H1 (cell line): ENCODE results near the gene CHRDL1. TPM values are rescaled to one million over a fixed set of nuclear protein-coding genes. Genes with fewer than 3 reads are reported as not detected.

Source experiments
- CTCF ChIA-PET: fragments of 300-600 bp; sonication (Branson Sonifier 250); formaldehyde crosslinking; loops from one replicate; lab custom pipeline; 2021; ENCODE audit not compliant: partially characterized antibody; lab: Charles Lee
- POLR2A ChIA-PET: fragments of 300-600 bp; sonication (Branson Sonifier 250); formaldehyde crosslinking; loops from one replicate; lab custom pipeline; 2021; ENCODE audit warnings: inconsistent platforms; ENCODE audit not compliant: partially characterized antibody; lab: Charles Lee
- DNase-seq, 2 experiments: peaks; one replicate each; pipeline versions ENCODE4 v3.0.0 to v3.0.0-alpha.2; 2010 to 2022; ENCODE audit warnings: low spot score in 2 of 2, low read depth in 1 of 2, mixed read lengths in 1 of 2
- FAIRE-seq: peaks from 2 replicates; lab custom pipeline; 2011; peaks lifted over from hg19 to GRCh38; lab: Jason Lieb, UNC
- H2AFZ ChIP-seq: 2 replicates; pipeline ENCODE4 v1.8.1; 2012; ENCODE audit warnings: low read length, inconsistent platforms
- H2AK5ac ChIP-seq: 2 replicates; pipeline ENCODE4 v1.6.1; 2013; ENCODE audit warnings: low read depth, low read length
- H2BK120ac ChIP-seq: replicated peaks from 2 replicates; pipeline ENCODE3; 2013; ENCODE audit warnings: low read depth, low read length, inconsistent platforms
- H2BK12ac ChIP-seq: 2 replicates; pipeline ENCODE4 v1.6.1; 2013; ENCODE audit warnings: low read depth, low read length
- H2BK15ac ChIP-seq: 2 replicates; pipeline ENCODE4 v1.6.1; 2013; ENCODE audit warnings: low read length
- H2BK20ac ChIP-seq: 2 replicates; pipeline ENCODE4 v1.6.1; 2013; ENCODE audit warnings: low read length
- H2BK5ac ChIP-seq: 2 replicates; pipeline ENCODE4 v1.6.1; 2013; ENCODE audit warnings: low read depth, low read length
- H3K14ac ChIP-seq: 2 replicates; pipeline ENCODE4 v1.6.1; 2013; ENCODE audit warnings: inconsistent platforms; ENCODE audit not compliant: insufficient read length
- H3K18ac ChIP-seq: 2 replicates; pipeline ENCODE4 v1.6.1; 2013; ENCODE audit warnings: low read length; ENCODE audit errors: extremely low read depth
- H3K23ac ChIP-seq: 2 replicates; pipeline ENCODE4 v1.6.1; 2013; ENCODE audit warnings: inconsistent platforms; ENCODE audit not compliant: insufficient read length
- H3K23me2 ChIP-seq: 2 replicates; pipeline ENCODE4 v1.6.1; 2013; ENCODE audit warnings: low read depth, low read length
- H3K27ac ChIP-seq: 2 replicates; pipeline ENCODE4 v1.6.1; 2011; ENCODE audit warnings: low read depth, low read length, inconsistent platforms
- H3K27me3 ChIP-seq, 4 experiments: replicated peaks in 1 of 4; 1 replicate in 1 of 4; 2 replicates in 3 of 4; pipeline versions ENCODE4 v1.6.1 to v1.8.1; 2011 to 2013; ENCODE audit warnings: low read length in 3 of 4, mild to moderate bottlenecking in 3 of 4, inconsistent platforms in 2 of 4, mixed read lengths in 2 of 4, moderate library complexity in 1 of 4; ENCODE audit not compliant: control insufficient read depth in 3 of 4, insufficient read depth in 3 of 4; ENCODE audit errors: extremely low read depth in 1 of 4
- H3K36me3 ChIP-seq, 4 experiments: 2 replicates each; pipeline versions ENCODE4 v1.6.1 to v1.8.1; 2011 to 2013; ENCODE audit warnings: mild to moderate bottlenecking in 4 of 4, low read length in 3 of 4, moderate library complexity in 2 of 4, control low read depth in 1 of 4, inconsistent platforms in 1 of 4; ENCODE audit not compliant: insufficient read depth in 4 of 4, control insufficient read depth in 2 of 4
- H3K4ac ChIP-seq: replicated peaks from 2 replicates; pipeline ENCODE3; 2013; ENCODE audit warnings: low read length, low read depth, mixed read lengths, inconsistent platforms; ENCODE audit not compliant: insufficient read length
- H3K4me1 ChIP-seq, 4 experiments: replicated peaks in 1 of 4; 1 replicate in 1 of 4; 2 replicates in 3 of 4; pipeline versions ENCODE4 v1.6.1 to v1.8.1; 2011 to 2013; ENCODE audit warnings: low read length in 3 of 4, inconsistent platforms in 2 of 4, mixed read lengths in 1 of 4; ENCODE audit not compliant: insufficient read depth in 4 of 4, control insufficient read depth in 3 of 4
- H3K4me2 ChIP-seq, 2 experiments: 2 replicates each; pipeline versions ENCODE4 v1.6.1 to v1.8.1; 2011 to 2013; ENCODE audit warnings: low read depth in 2 of 2, low read length in 2 of 2, control low read depth in 1 of 2, inconsistent platforms in 1 of 2, mild to moderate bottlenecking in 1 of 2; ENCODE audit not compliant: insufficient read depth in 1 of 2
- H3K4me3 ChIP-seq, 4 experiments: fragments of 200-600, 300-600 bp in 1 of 4; sonication (generic), shearing (Covaris generic), sonication (Bioruptor Twin) in 1 of 4; 2 replicates each; pipeline versions ENCODE4 v1.5.1 to v1.8.1; 2011 to 2016; ENCODE audit warnings: low read length in 4 of 4, low read depth in 3 of 4, control low read depth in 2 of 4, inconsistent platforms in 2 of 4, mild to moderate bottlenecking in 2 of 4, mixed read lengths in 1 of 4, moderate library complexity in 1 of 4; ENCODE audit not compliant: insufficient read depth in 2 of 4; ENCODE audit errors: extremely low read depth in 1 of 4
- H3K56ac ChIP-seq: replicated peaks from 2 replicates; pipeline ENCODE3; 2013; ENCODE audit warnings: low read depth, mild to moderate bottlenecking, mixed read lengths, low read length, inconsistent platforms; ENCODE audit not compliant: insufficient read length
- H3K79me1 ChIP-seq: 2 replicates; pipeline ENCODE4 v1.6.1; 2013; ENCODE audit warnings: low read depth, low read length, control low read depth
- H3K79me2 ChIP-seq, 2 experiments: 2 replicates each; pipeline versions ENCODE4 v1.6.1 to v1.8.1; 2012 to 2013; ENCODE audit warnings: low read length in 2 of 2, mild to moderate bottlenecking in 2 of 2, inconsistent platforms in 1 of 2; ENCODE audit not compliant: insufficient read depth in 2 of 2, control insufficient read depth in 1 of 2
- H3K9ac ChIP-seq, 4 experiments: replicated peaks in 1 of 4; 1 replicate in 1 of 4; 2 replicates in 3 of 4; pipeline versions ENCODE4 v1.6.1 to v1.8.1; 2011 to 2013; ENCODE audit warnings: low read depth in 3 of 4, low read length in 3 of 4, control low read depth in 2 of 4, mild to moderate bottlenecking in 2 of 4, moderate library complexity in 2 of 4, inconsistent platforms in 1 of 4; ENCODE audit errors: extremely low read depth in 1 of 4
- H3K9me3 ChIP-seq, 2 experiments: 2 replicates each; pipeline versions ENCODE4 v1.6.1 to v1.8.1; 2012 to 2013; ENCODE audit warnings: mild to moderate bottlenecking in 2 of 2, moderate library complexity in 2 of 2, control low read depth in 1 of 2, inconsistent platforms in 1 of 2, low read depth in 1 of 2, low read length in 1 of 2, mixed read lengths in 1 of 2; ENCODE audit not compliant: insufficient read depth in 2 of 2
- H4K20me1 ChIP-seq, 2 experiments: replicated peaks in 1 of 2; 2 replicates each; pipeline versions ENCODE3 to v1.8.1; 2011 to 2013; ENCODE audit warnings: inconsistent platforms in 2 of 2, low read length in 2 of 2, mild to moderate bottlenecking in 1 of 2; ENCODE audit not compliant: insufficient read depth in 2 of 2, control insufficient read depth in 1 of 2
- H4K5ac ChIP-seq: 2 replicates; pipeline ENCODE4 v1.6.1; 2013; ENCODE audit warnings: low read length, low read depth, mixed read lengths, inconsistent platforms; ENCODE audit not compliant: insufficient read length
- H4K8ac ChIP-seq: 2 replicates; pipeline ENCODE4 v1.8.0; 2013; ENCODE audit warnings: mild to moderate bottlenecking, moderate library complexity, low read length, inconsistent platforms; ENCODE audit not compliant: insufficient read depth; ENCODE audit errors: extremely low read depth
- H4K91ac ChIP-seq: replicated peaks from 2 replicates; pipeline ENCODE3; 2013; ENCODE audit warnings: low read length, mixed read lengths, inconsistent platforms; ENCODE audit not compliant: insufficient read length
- BCL11A ChIP-seq, 2 experiments: IDR thresholded peaks; one replicate each; pipeline ENCODE4 v1.6.1; 2011; ENCODE audit warnings: low read depth in 2 of 2, low read length in 2 of 2, mild to moderate bottlenecking in 2 of 2
- EGR1 ChIP-seq: IDR thresholded peaks from 2 replicates; pipeline ENCODE4 v1.6.1; 2011; ENCODE audit warnings: low read depth, low read length, borderline replicate concordance
- GTF2F1 ChIP-seq: IDR thresholded peaks from 2 replicates; pipeline ENCODE4 v1.6.1; 2012; ENCODE audit warnings: low read depth, low read length, improper control_type of control experiment, borderline replicate concordance
- KDM4A ChIP-seq: IDR thresholded peaks from one replicate; pipeline ENCODE4 v1.7.1; 2012; ENCODE audit warnings: low read depth, mild to moderate bottlenecking, moderate library complexity, low read length, inconsistent platforms; ENCODE audit not compliant: severe bottlenecking
- NRF1 ChIP-seq: IDR thresholded peaks from 2 replicates; pipeline ENCODE4 v1.6.1; 2011; ENCODE audit warnings: mild to moderate bottlenecking, low read depth, low read length, improper control_type of control experiment
- POLR2A ChIP-seq, 2 experiments: IDR thresholded peaks; 1 replicate in 1 of 2; 2 replicates in 1 of 2; pipeline ENCODE4 v1.6.1; 2011; ENCODE audit warnings: low read depth in 2 of 2, low read length in 2 of 2, mild to moderate bottlenecking in 2 of 2; ENCODE audit errors: control extremely low read depth in 1 of 2
- RAD21 ChIP-seq, 2 experiments: IDR thresholded peaks in 1 of 2; conservative IDR thresholded peaks in 1 of 2; 2 replicates each; pipeline ENCODE4 v1.6.1; 2011; ENCODE audit warnings: low read depth in 2 of 2, low read length in 2 of 2, improper control_type of control experiment in 1 of 2, inconsistent platforms in 1 of 2, mild to moderate bottlenecking in 1 of 2, moderate library complexity in 1 of 2
- SAP30 ChIP-seq: fragments of 300-600 bp; sonication (generic); IDR thresholded peaks from 2 replicates; pipeline ENCODE4 v1.7.1; 2012; ENCODE audit warnings: low read length, moderate library complexity, mild to moderate bottlenecking, inconsistent platforms; ENCODE audit not compliant: insufficient read depth, insufficient replicate concordance
- WGBS, 2 experiments: shearing (Covaris generic) in 1 of 2; methylation state at CpG; one replicate each; pipeline versions ENCODE4 v1.1.6 to v1.1.7; 2013 to 2015; ENCODE audit warnings: low lambda C conversion rate in 2 of 2, mixed read lengths in 2 of 2, inconsistent platforms in 1 of 2, low coverage in 1 of 2, missing lambda C conversion rate in 1 of 2; ENCODE audit not compliant: insufficient replicate concordance in 2 of 2, insufficient coverage in 1 of 2, insufficient read length in 1 of 2; ENCODE audit errors: extremely low coverage in 1 of 2, missing lambda C conversion rate in 1 of 2; 5-methylcytosine and 5-hydroxymethylcytosine counted together
- polyA plus RNA-seq, 7 experiments: library from polyadenylated mRNA; depleted of rRNA in 3 of 7; stranded (reverse) in 5 of 7; unstranded in 2 of 7; fragments of >200 nt in 5 of 7; fragments of 200-250 nt in 2 of 7; gene quantifications; 1 replicate in 5 of 7; 2 replicates in 1 of 7; 4 replicates in 1 of 7; pipeline versions ENCODE4 v1.2.1 to v1.2.3, GENCODE V29; 2011 to 2013; ENCODE audit warnings: missing spikeins in 2 of 7, mixed read lengths in 2 of 7
- total RNA-seq: library from RNA; stranded (reverse); fragmentation: NEBNext Ultra II Directional; extraction: Animal tissue kit (Norgen Biotek cat#: 25700); gene quantifications from 2 replicates; pipeline ENCODE4 v1.2.1, GENCODE V29; 2021

Gene CHRDL1
- total and polyA plus RNA-seq, 2 of the 8 experiments (the other 6 are each of a cell fraction or from before 2014, with no cell fraction given) = 5.6 to 15.6 TPM

- Histone ChIP-seq H2BK20ac (no peak overlapping the region; the same call in 1 of the 2 replicates), H2BK12ac (0 out of 2 replicates have a peak overlapping the region, but pooled peaks have one; percentile 9), H3K79me1 (no peaks in the 10 kb centered on the region), H3K18ac (peak overlapping the region; percentile 60), H2BK15ac (no peak overlapping the region), H2AFZ (peak overlapping the region; percentile 100), H3K4me2 (peak overlapping the region; percentile 71 to 93), H3K56ac (no peak overlapping the region), H3K9me3 (no peaks in the 10 kb centered on the region), H3K36me3 (no peaks in the 10 kb centered on the region), H4K91ac (no peak overlapping the region), H4K20me1 (no peaks in the 10 kb centered on the region), H3K23ac (no peak overlapping the region), H2BK5ac (peak overlapping the region; percentile 60; the same call in 1 of the 2 replicates), H3K79me2 (no peaks in the 10 kb centered on the region), H4K5ac (no peak overlapping the region), H2AK5ac (no peak overlapping the region), H3K14ac (no peak overlapping the region), H3K4me1 (peaks cover 0 to 8% (median 1%) of the 10 kb centered on the region in 4 experiments; a peak in 2 of 7 replicates), H2BK120ac (peak overlapping the region; percentile 92), H3K4ac (no peak overlapping the region), H3K27ac (no peak overlapping the region), H4K8ac (no peak overlapping the region), H3K23me2 (no peaks in the 10 kb centered on the region; the same call in 1 of the 2 replicates), H3K4me3 (peak overlapping the region; percentile 45 to 67 (median 52)), H3K27me3 (peaks cover 0 to 2% (median 0%) of the 10 kb centered on the region in 4 experiments; a peak in 2 of 7 replicates), H3K9ac (peak overlapping the region in 2 of 4 experiments; percentile 25 to 46; a peak in 4 of 7 replicates)
- ChIA-PET POLR2A (interaction anchor here (0.7 to 1.6 kb wide), 6 partner anchors 9 to 189 kb away, joined by 3 to 6 read pairs (median 4); no protein-coding TSS in a partner anchor), CTCF (interaction anchor here (0.7 to 1.9 kb wide), 2 partner anchors 9 to 129 kb away, joined by 3 to 6 read pairs; no protein-coding TSS in a partner anchor)
- no CpG with 5 or more reads among the region's 5 CpGs for WGBS, 2 experiments
- TF ChIP-seq EGR1 (no peak), RAD21 (IDR thresholded peaks at IDR 0.05 in 1 of 2, conservative IDR thresholded peaks at IDR 0.05 in 1 of 2; ENCODE audit: low read depth in 2 of 2, low read length in 2 of 2) (no peak), SAP30 (no peak), POLR2A (IDR thresholded peaks at IDR 0.05; ENCODE audit: control extremely low read depth in 1 of 2, low read depth in 2 of 2, low read length in 2 of 2) (no peak), NRF1 (no peak), KDM4A (no peak), GTF2F1 (no peak), BCL11A (IDR thresholded peaks at IDR 0.05; ENCODE audit: low read depth in 2 of 2, low read length in 2 of 2) (no peak)
- DNase-seq (no peak), FAIRE-seq (no peak)
These were observed 735 bp upstream of the CHRDL1 start for GRCh38 chrX:110796407-110796697.
